NCI-H510A (cell line): ENCODE measurements around the gene TTLL10.
A peak's percentile ranks its signal among the peaks of the same experiment; 100 is the strongest.

Experiments used
- DNase-seq: peaks from one replicate; lab custom pipeline; 2025; lab: John Stamatoyannopoulos, UW

The TTLL10 gene

GRCh38 chr1:1173061-1173792, 453 bp upstream of the TTLL10 start:
- DNase-seq: no peak

- peak; percentile 76 for DNase-seq
Observed at GRCh38 chr1:1175221-1176062, 1.8 kb downstream of the TTLL10 start.

- DNase-seq: peak; percentile 73
Observed at GRCh38 chr1:1176063-1176761, 2.5 kb downstream of the TTLL10 start.

- no peak for DNase-seq
Observed at GRCh38 chr1:1176931-1177330, 3.3 kb downstream of the TTLL10 start.

- DNase-seq: no peak
Observed at GRCh38 chr1:1177452-1178206, 3.9 kb downstream of the TTLL10 start.

GRCh38 chr1:1178794-1179331, 5.2 kb downstream of the TTLL10 start:
- DNase-seq: no peak

GRCh38 chr1:1179346-1179982, 5.8 kb downstream of the TTLL10 start:
- DNase-seq: no peak

GRCh38 chr1:1179983-1180861, 6.5 kb downstream of the TTLL10 start:
- DNase-seq: peak; percentile 37

GRCh38 chr1:1181129-1181937, 7.7 kb downstream of the TTLL10 start:
- DNase-seq: no peak

- no peak for DNase-seq
Observed at GRCh38 chr1:1181938-1182410, 8.3 kb downstream of the TTLL10 start.

- DNase-seq: no peak
Observed at GRCh38 chr1:1182491-1183220, 9.0 kb downstream of the TTLL10 start.

GRCh38 chr1:1183221-1183747, 9.6 kb downstream of the TTLL10 start:
- no peak for DNase-seq

- no peak for DNase-seq
Observed at GRCh38 chr1:1183833-1184775, 10.4 kb downstream of the TTLL10 start.

- no peak for DNase-seq
Observed at GRCh38 chr1:1185101-1185765, 11.6 kb downstream of the TTLL10 start.

- no peak for DNase-seq
Observed at GRCh38 chr1:1187938-1188337, 14.3 kb downstream of the TTLL10 start.

GRCh38 chr1:1189111-1189510, 15.4 kb downstream of the TTLL10 start:
- DNase-seq: no peak
